Prostate gland (tissue), 2 donors: ENCODE measurements around the gene OR6C6. TPM values are rescaled to one million over a fixed set of nuclear protein-coding genes. Genes with fewer than 3 reads are reported as not detected.

Source experiments
- DNase-seq: peaks from one replicate; pipeline ENCODE4 v3.0.0-alpha.2; 2019; ENCODE audit warnings: low spot score
- H3K27ac ChIP-seq, 2 donors: fragments of 200-600 bp; sonication (generic); 2 replicates each; pipeline ENCODE4 v1.5.1; 2017 to 2019
- H3K27me3 ChIP-seq: fragments of 200-600 bp; sonication (generic); replicated peaks from 2 replicates; pipeline ENCODE4 v1.5.1; 2019; ENCODE audit not compliant: insufficient read depth
- H3K36me3 ChIP-seq, 2 donors: fragments of 200-600 bp; sonication (generic); 1 replicate in 1 of 2; 2 replicates in 1 of 2; pipeline versions ENCODE4 v1.5.1 to v1.8.1; 2017 to 2019
- H3K4me1 ChIP-seq: fragments of 200-600 bp; sonication (generic); replicated peaks from 2 replicates; pipeline ENCODE4 v1.5.1; 2019
- H3K4me3 ChIP-seq, 2 donors: fragments of 200-600 bp; sonication (generic); 2 replicates each; pipeline ENCODE4 v1.5.1; 2017 to 2019
- H3K9me3 ChIP-seq: fragments of 200-600 bp; sonication (generic); 2 replicates; pipeline ENCODE4 v1.5.1; 2017
- CTCF ChIP-seq, 4 experiments: fragments of 200-600 bp in 2 of 4; fragments of 450-650 bp in 2 of 4; sonication (generic) in 2 of 4; IDR thresholded peaks; 1 replicate in 3 of 4; 2 replicates in 1 of 4; pipeline ENCODE4 v1.5.1; 2016 to 2019; ENCODE audit warnings: antibody characterized with exemption in 4 of 4, mild to moderate bottlenecking in 2 of 4, moderate library complexity in 2 of 4
- POLR2A ChIP-seq: fragments of 450-650 bp; IDR thresholded peaks from one replicate; pipeline ENCODE4 v1.6.1; 2016; ENCODE audit warnings: antibody characterized with exemption, mild to moderate bottlenecking
- POLR2AphosphoS5 ChIP-seq: sonication (generic); formaldehyde crosslinking; IDR thresholded peaks from one replicate; pipeline ENCODE4 v1.6.1; 2017; ENCODE audit warnings: antibody characterized with exemption
- WGBS: methylation state at CpG from one replicate; pipeline ENCODE4 v1.1.5; 2018; 5-methylcytosine and 5-hydroxymethylcytosine counted together
- intact Hi-C: fragments of 100-400 bp; cut with DNase I; formaldehyde crosslinking; loops from one replicate; pipeline ENCODE4 v1.14.2; 2022
- total RNA-seq, 2 donors: library from RNA; depleted of rRNA; stranded (reverse); fragments of >200 nt; gene quantifications; one replicate each; pipeline ENCODE4 v1.1.0, GENCODE V29; 2016

The OR6C6 gene
- total RNA-seq, 2 donors from 2014 or later: not detected

GRCh38 chr12:55253281-55253680 is 43.1 kb downstream of the OR6C6 start:
- intact Hi-C loops: no loop called here
- TF ChIP-seq POLR2AphosphoS5: no peak
- TF ChIP-seq CTCF (IDR thresholded peaks at IDR 0.05): no peak
- no peak for TF ChIP-seq POLR2A
- no peaks in the 10 kb centered on the region for H3K9me3 ChIP-seq
- no peaks in the 10 kb centered on the region for H3K4me1 ChIP-seq
- no peak overlapping the region for H3K27ac ChIP-seq
- DNase-seq: no peak
- no peaks in the 10 kb centered on the region for H3K36me3 ChIP-seq
- H3K27me3 ChIP-seq: no peaks in the 10 kb centered on the region
- H3K4me3 ChIP-seq: no peak overlapping the region

- 49% methylated on average over 3 of the region's 3 CpGs for WGBS
- no peak overlapping the region for H3K27ac ChIP-seq
- no peak for DNase-seq
Observed at GRCh38 chr12:55250944-55251343, 45.4 kb downstream of the OR6C6 start.

GRCh38 chr12:55246159-55246558 is 50.2 kb downstream of the OR6C6 start:
- no peak for DNase-seq
- 28% methylated on average over 1 of the region's 1 CpG for WGBS
- Histone ChIP-seq H3K27ac (no peak overlapping the region), H3K4me1 (no peaks in the 10 kb centered on the region), H3K27me3 (no peaks in the 10 kb centered on the region), H3K4me3 (no peak overlapping the region), H3K9me3 (no peaks in the 10 kb centered on the region), H3K36me3 (no peaks in the 10 kb centered on the region)
- TF ChIP-seq POLR2AphosphoS5: no peak
- TF ChIP-seq CTCF (IDR thresholded peaks at IDR 0.05): no peak
- TF ChIP-seq POLR2A: no peak
- intact Hi-C loops: no loop called here

More at GRCh38 chr12:55250944-55251343, 45.4 kb downstream of the OR6C6 start:
- TF ChIP-seq CTCF (IDR thresholded peaks at IDR 0.05): no peak
- no peak for TF ChIP-seq POLR2AphosphoS5
- TF ChIP-seq POLR2A: no peak
- H3K9me3 ChIP-seq: no peaks in the 10 kb centered on the region
- intact Hi-C loops: no loop called here
- H3K4me1 ChIP-seq: no peaks in the 10 kb centered on the region
- no peak overlapping the region for H3K4me3 ChIP-seq
- no peaks in the 10 kb centered on the region for H3K36me3 ChIP-seq
- H3K27me3 ChIP-seq: no peaks in the 10 kb centered on the region

- intact Hi-C loops: no loop called here
Observed at GRCh38 chr12:55244309-55244708, 52.1 kb downstream of the OR6C6 start, which contains the start of gene OR6C74. Gene OR6C74 (plus strand): TSS chr12:55244609. CDS start chr12:55247288, 2,679 bp downstream.

More at GRCh38 chr12:55244309-55244708, 52.1 kb downstream of the OR6C6 start, which contains the start of gene OR6C74:
- no peaks in the 10 kb centered on the region for H3K27me3 ChIP-seq
- H3K36me3 ChIP-seq: no peaks in the 10 kb centered on the region
- H3K9me3 ChIP-seq: no peaks in the 10 kb centered on the region
- H3K4me3 ChIP-seq: no peak within 1 kb of the TSS
- H3K27ac ChIP-seq: no peak within 1 kb of the TSS
- no peak for DNase-seq
- no peak for TF ChIP-seq CTCF (IDR thresholded peaks at IDR 0.05)
- TF ChIP-seq POLR2A: no peak
- no peak for TF ChIP-seq POLR2AphosphoS5
- no peaks in the 10 kb centered on the region for H3K4me1 ChIP-seq
- 72% methylated on average over 3 of the region's 3 CpGs for WGBS

Other genes starting within 250 kb of the OR6C6 start
- gene OR9K2, start 170.2 kb downstream of the OR6C6 start, total RNA-seq: not detected
- not detected for gene OR10A7, start 75.5 kb downstream of the OR6C6 start, total RNA-seq
- not detected for gene OR6C74, start 52.0 kb downstream of the OR6C6 start, total RNA-seq
- not detected for gene OR6C1, start 17.8 kb upstream of the OR6C6 start, total RNA-seq
- not detected for gene OR6C3, start 34.2 kb upstream of the OR6C6 start, total RNA-seq
- gene OR6C75, start 66.4 kb upstream of the OR6C6 start, total RNA-seq: not detected
- not detected for gene OR6C65, start 104.0 kb upstream of the OR6C6 start, total RNA-seq
- not detected for gene OR6C76, start 129.7 kb upstream of the OR6C6 start, total RNA-seq
- not detected for gene OR6C2, start 147.5 kb upstream of the OR6C6 start, total RNA-seq
- not detected for gene OR6C70, start 173.6 kb upstream of the OR6C6 start, total RNA-seq
- gene OR6C68, start 195.8 kb upstream of the OR6C6 start, total RNA-seq: not detected